ENCODE results near the gene SMPDL3A.
"Not testable (repeated sequence)": the region's sequence is repeated elsewhere in the genome, so short reads cannot be mapped to it uniquely, and the experiment has no call there.

SMPDL3A gene, protein sequence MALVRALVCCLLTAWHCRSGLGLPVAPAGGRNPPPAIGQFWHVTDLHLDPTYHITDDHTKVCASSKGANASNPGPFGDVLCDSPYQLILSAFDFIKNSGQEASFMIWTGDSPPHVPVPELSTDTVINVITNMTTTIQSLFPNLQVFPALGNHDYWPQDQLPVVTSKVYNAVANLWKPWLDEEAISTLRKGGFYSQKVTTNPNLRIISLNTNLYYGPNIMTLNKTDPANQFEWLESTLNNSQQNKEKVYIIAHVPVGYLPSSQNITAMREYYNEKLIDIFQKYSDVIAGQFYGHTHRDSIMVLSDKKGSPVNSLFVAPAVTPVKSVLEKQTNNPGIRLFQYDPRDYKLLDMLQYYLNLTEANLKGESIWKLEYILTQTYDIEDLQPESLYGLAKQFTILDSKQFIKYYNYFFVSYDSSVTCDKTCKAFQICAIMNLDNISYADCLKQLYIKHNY

DNA sequence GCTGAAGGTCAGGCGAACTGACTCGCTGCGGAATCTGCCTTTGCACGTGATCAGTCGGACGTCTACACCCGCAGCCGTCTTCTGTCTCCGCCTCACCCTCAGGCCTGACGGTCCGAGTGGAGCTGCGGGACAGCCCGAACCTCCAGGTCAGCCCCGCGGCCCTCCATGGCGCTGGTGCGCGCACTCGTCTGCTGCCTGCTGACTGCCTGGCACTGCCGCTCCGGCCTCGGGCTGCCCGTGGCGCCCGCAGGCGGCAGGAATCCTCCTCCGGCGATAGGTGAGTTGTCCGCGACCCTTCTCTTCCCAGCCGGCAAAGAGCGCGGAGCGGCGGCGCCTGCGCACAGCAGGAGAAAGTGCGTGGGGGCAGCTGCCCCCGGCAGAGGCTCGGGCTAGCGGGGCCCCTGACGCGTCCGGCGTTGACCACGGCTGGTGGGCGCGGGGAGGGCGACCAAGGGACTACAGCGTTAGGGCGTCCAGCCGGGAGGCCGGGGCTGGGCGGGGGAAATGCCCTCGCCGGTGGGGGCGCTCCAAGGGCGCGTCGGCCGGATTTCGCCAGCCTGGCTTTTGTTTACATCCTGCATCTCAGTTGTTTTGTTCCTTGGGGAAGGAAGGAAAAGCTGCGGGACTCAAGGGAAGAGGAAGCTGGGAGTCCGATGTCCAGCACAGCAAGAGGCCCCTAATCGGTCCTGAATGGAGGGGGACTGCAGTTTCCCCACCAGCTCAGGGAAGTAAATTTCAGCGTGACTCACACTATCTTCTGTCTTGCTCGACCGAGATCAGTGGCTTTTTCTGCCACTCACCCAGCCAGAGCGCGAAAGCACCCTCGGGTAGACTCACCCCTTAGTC is at the start of gene SMPDL3A:
TSS of gene SMPDL3A (plus strand) at position 77 of the 846 bp plus-strand sequence. CDS start at position 166, 89 bp downstream.
- peak; percentile 58 for DNase-seq

DNA sequence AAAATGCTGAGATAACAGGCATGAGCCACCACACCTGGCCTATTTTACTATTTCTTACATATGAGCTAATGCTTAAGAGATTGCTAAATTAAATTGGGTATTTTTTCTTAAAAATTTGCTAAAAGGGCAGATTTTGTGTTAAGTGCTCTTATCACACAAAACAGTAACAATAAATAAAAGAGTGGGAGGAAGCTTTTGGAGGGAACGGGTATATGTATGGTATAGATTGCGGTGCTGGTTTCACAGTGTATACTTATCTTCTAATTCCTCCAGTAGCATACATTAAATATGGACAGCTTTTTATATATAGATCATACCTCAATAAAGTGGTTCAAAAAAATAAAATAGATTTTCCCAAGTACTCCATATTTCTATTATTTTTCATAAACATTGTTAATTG is 49.0 kb upstream of the SMPDL3A start:
- DNase-seq, result no peak

DNA sequence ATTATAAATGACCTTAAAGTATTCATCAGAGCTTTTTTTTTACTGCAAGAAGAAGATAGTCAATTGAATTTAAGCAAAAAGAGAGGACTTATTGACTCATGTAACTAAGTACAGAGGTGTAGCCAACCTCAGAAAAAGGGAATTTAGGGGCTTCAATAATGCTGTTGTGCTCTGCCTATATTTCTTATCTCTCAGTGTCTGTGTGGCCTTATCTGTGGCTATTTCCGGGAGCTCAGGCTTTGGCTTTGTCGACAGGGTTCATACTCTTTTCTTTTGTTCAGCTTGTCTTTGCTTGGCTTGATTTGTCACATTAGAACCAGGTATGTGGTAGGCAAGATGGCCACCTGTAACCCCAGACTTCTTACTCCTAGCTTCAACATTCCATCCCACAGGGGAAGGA is 48.1 kb upstream of the SMPDL3A start:
- no peak for DNase-seq

DNA sequence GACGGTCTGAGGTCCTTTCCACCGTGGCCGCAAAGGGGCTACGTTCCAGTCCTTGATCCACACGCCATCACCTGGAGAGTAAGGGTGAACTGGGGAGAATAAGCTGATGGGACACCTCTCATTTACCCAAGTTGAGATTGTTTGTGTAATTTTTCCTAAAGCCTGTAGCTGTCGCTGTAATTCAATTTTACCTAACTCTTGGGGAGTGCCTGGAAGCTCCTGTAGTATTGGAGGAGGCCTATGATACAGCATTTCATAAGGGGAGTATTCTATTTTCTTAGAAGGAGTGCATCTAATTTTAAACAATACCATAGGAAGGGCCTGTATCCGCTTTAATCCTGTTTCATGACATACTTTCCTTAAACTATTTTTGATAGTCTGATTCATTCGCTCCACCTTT is 44.8 kb upstream of the SMPDL3A start:
- DNase-seq, result peak; percentile 7

DNA sequence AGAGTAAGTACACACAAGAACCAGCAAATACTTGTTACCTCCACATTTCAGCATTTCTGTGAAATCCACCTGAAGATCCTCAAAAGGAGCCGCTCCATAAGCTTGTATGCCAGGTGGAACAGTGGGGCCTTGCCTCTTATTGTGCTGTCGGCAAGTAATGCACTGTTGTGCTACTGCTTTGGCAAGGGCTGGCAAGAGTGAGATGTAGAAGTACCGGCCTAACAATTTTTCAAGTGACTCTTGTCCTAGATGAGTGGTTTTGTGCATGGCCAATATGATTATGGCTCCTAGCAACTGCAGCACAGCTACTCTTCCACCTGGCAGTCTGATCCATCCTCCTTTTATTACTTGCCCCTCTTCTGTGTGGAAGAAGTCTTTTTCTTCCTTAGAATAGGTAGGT is 44.2 kb upstream of the SMPDL3A start:
- not testable (repeated sequence) for DNase-seq

DNA sequence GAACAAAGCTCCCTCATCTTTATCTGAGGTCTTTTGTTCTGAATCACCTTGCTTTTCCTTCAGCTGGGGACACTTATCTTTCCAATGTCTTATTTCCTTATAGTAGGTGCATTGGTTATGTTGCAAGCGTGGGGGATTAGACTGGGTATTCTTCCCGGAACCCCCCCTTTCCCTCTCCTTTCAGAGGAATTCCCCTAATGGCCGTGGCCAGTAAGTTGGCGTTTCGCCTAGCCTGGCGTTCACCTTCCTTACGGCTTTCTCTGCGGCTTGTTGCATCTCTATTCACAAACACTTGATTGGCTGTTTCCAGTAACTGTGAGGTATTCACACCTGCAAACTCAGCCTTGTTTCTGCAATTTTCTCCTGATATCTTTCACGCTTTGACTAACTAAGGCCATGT is 42.4 kb upstream of the SMPDL3A start:
- DNase-seq, result no peak

DNA sequence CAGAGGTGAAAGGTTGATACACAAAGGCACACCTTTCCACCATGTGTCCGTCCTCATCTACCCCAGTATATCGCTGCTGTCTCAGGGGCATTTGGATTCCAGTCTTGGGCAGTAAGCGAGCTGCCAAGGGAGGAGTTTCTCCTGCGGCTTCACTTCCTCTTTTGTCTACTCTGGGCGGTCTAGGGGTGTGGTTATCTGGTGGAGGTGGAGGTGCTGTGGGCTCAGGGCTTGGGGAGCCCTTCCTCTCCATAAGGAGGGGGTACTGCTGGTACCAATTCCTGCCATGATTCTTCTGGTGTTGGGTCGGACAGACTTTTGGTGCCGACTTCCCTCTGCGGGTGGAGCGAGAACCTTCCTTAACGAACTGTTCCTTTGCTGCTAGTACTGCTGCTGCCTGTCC is 41.5 kb upstream of the SMPDL3A start:
- DNase-seq, result no peak

DNA sequence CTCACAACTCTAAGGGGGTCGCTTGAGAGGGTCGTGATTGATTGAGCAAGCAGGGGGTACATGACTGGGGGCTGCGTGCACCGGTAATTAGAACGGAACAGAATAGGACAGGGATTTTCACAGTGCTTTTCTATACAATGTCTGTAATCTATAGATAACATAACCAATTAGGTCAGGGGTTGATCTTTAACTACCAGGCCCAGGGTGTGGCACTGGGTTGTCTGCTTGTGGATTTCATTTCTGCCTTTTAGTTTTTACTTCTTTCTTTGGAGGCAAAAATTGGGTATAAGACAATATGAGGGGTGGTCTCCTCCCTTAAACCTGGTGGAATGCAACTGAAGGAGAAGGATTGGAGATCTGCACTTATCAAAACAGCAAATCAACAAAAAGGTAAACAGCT is 40.1 kb upstream of the SMPDL3A start:
- DNase-seq, result not testable (repeated sequence)

DNA sequence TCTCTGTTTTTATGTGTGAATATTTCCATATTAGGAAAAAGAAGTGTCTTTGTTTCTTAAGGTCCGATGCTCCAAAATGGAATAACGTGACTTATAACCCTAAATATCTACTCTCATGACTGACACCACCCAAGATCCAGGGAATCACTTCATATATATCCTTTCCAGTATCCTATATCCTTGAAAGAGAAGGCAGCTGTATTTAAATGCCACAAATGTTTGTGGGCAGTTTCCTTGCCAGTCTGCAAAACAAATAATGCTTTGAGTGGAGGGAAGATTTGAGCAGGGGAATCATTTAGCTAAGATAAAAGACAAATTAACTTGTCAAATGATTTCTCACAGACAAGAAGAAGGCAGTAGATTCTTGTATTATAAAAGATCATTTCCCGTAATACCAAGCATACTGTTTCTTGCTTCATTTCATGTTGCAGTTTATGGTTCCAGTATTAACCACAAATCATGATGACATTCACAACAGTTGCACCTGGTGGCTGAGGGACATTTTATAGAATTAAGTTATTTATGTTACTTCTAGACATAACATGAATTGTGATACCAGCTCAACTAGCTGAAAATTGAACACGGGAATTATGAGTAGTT is 39.5 kb upstream of the SMPDL3A start:
- no peak for DNase-seq

DNA sequence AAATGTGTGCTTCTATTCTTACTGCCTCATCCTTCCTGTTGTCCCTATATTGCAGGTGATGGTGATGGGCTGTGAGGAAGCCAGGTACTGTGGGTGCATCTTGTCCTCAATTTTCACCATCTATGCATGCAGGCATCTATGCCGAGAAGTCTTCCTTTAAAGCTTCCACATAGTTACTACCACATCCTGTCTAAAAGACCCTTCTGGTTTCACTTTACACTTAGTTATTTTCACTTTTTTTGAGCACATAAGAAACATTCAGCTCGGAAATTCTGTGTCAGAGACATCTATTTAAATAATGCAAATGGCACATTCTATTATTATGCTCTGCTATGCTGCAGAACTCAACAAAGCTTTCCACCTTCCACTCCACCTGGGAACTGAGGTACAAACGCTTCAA is 37.7 kb upstream of the SMPDL3A start:
- no peak for DNase-seq

DNA sequence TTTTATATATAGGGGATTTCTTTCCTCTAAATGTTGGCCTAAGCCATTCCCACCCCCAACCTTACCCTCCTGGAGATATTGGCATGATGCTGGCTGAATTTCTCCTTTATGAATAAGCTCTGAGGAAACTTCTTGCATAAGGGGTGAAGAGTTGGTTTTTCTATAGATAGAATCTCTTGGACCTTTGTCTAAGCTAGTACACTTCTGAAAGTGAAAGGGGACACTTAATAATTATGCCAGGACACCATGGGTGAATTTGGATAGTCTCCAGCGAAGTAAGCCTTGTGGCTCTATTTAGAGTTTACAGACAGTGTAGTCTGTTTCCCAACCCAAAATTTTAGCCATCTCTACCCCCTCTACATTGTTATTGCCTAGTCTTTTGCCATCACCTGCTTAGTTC is 36.6 kb upstream of the SMPDL3A start:
- DNase-seq, result no peak

DNA sequence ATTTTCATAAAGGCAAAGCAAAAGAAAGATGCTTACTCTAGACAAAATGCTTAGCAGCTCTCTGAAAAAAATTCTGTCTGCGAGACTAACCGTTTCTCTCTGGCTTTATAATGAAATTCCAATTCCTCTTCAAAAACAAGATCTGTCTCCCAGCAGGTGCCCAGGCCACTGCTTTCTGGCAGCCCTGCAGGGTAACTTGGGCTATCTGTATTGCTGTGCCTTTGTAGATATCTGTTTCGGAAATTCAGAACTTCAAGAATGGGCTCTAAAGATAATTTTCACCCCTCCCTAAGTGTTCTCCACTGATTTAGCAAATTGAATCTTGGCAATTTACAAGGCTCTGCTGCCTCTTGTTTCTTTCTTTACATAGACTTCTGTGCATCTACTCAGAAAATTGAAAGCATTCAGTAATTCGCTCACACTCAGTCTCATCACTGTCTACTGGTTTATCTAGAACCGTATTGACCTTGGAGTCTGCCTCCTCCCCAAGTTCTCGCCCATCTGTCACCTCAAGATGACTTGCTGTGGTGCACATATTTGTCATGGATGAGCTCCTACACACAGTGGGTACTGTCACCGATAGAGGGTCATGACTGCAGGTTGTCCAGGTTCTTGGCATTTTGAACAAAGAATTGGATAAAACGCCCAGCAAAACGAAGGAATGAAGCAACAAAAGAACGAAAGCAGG is 35.9 kb upstream of the SMPDL3A start:
- DNase-seq, result no peak

DNA sequence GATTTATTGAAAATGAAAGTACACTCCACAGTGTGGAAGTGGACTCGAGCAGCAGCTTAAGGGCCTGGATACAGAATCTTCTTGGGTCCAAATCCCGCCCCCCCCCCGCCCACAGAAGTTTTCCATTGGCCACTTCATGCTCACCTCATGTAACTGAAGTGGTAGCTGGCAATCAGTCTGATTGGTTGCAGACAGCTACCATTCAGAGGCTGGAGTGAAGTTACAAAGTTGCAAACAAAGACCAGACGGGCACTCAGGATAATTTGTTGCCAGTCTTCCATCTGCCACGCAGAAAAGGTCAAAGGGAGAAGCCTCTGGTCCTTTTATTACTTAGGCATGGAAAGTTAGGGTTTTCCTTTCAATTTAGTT is 35.4 kb upstream of the SMPDL3A start:
- DNase-seq, result no peak

DNA sequence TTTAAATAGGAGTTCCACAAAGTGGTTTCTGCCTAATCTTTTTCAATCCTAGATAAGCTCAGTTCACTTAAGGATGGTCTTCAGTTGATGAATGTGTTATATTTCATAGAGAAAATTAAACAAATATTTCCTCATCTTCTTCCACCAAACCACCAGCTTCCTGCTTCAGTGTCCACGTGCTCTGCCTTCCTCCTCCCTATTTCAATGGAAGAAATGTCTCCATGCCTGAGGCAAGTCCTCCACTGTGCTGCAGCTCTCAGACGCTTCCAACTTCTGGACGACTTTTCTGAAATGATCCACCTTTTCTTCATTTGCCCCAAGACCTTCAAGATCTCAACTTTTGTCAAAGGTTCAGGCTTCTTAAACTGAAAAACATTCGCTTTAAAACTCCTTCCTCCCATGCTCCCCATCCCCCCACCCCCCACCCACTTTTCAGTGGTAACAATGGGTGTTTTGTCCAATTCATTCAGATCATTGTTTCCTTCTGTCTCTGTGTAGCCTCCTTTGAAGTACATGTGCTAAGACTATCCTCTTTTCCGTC is 34.8 kb upstream of the SMPDL3A start:
- no peak for DNase-seq

DNA sequence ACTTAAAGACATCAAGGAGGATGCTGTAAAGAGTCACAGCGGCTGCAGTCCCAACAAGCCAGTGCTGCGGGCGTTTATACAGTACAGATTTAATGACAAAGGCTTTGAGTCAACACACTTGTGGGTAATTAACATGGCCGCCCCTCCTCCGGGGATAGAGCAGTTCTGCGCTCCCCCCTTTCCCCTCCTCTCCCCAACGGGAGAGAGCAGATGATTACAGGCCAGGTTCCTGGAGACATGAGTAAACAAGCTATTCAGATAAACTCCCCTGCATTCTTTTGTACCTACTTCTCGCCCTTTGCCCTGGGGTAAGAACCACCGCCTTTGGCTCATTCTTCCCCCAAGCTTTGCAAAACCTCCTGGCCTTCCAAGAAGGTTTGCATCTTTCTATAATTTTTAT is 33.2 kb upstream of the SMPDL3A start:
- DNase-seq, result no peak

DNA sequence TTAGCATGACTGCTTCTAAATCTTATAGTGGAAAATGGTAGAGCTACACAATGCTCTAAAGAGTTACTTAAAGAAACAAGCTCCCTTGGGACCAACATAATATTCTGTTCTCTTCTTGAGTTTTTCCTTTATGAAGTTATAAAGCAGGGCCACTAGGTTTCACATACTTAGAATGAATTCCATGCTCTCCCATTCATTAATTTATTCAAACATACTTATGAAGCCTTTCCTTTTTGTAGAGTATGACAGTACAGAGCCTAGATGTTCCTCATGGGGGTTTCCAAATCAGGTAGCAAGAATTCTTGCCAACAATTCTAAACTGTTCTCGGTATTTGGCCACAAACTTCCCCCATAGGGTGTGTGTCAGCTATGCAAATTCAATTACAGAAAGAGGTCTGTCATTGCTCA is 30.1 kb upstream of the SMPDL3A start:
- no peak for DNase-seq

DNA sequence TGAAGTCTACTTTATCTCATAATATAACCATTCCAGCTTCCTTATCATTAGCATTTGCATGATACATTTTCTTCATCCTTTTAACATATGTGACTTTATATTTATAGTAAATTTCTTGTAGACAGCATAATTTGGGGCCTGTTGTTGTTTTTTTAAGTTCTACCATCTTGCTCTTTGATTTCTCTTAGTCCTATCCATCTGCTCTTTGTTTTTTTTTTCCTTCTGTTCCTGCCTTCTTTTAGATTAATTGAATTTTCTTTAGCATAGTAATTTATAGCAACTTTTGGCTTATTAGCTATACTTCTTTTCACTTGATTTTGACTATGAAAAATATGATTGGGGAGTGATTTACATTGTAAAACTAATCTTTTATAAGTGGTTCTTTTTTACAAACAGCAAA is 28.7 kb upstream of the SMPDL3A start:
- DNase-seq, result no peak

DNA sequence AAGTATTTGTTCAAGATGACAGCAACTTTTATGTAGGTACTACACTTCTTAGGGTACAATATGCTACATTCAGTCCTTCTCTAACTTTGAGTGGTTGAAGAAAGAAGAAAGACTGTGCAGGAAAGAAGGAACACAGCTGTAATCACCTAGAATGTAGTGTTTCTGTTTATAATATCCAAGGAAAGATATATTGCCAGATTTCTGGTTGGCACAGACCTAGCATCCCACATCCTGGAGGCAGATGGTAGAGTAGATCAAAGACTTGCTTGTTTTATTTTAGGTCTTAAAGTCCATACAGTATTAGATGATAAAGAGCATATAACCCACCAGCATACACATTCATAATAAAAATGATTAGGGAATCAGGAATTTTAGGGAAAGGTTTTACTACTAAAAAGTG is 22.8 kb upstream of the SMPDL3A start:
- DNase-seq, result no peak

DNA sequence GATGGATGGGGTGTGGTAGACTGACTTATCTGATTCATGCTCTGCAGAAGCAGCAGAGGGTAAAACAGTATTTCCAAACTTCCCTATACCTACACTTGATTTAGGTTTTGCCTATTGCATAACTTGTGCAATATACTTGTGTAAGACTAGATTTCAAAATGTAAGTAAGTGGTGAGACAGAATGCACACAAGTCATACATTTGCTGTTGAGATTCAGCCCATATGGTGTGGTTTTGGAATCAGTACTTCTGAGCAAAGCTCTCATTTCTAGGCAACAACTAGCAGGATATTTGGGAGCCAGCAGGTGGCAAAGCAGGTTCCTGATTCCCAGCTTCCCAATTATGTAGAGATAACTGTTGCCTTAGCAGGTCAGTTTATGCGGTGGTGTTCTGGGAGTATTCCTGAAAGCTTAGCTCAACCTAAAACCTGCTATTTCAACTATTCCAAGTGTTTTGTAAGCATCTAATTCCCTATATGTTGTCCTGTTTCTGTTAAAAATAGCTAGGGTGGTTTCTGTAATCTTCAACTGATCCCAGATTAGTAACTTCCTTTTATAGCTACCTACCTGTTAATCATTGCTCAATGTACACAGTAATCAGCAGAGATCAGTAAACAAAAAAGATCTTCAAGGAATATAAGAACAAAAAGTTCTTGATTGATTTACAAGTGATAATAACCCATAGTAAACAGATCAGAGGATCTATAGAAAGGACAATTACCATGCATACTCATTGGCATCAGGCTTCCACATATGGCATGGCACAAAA is 18.0 kb upstream of the SMPDL3A start:
- no peak for DNase-seq

DNA sequence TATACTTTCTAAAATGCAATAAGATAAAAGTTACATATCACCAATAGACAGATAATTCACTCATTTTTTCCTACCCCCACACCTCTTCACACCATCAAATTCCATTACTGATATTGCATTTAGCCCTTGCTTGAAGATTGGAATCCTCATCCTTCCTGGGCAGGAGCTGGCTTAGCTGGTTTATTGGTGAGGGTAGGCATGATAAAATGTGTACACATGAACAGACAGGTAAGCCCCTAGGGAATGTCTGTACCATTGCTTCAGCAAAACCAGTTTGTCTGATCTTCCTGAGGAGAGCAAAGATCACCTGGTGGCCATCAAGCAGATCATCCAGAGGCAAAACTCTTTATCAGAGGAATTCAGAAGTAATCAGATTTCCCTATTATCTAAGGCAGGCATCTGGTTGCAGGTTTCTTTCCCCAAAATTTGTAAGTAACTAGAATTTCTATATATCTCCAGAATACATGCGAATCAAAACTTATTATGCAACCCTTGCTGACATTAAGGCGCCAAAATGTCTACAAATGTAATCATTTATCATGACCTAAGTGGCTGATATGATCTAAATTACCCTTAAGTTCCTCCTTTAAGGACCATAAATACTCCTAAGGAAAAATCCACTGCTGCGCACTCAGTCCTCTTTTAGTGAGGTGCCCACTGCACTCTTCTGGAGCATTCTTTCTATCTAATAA is 16.2 kb upstream of the SMPDL3A start:
- no peak for DNase-seq

DNA sequence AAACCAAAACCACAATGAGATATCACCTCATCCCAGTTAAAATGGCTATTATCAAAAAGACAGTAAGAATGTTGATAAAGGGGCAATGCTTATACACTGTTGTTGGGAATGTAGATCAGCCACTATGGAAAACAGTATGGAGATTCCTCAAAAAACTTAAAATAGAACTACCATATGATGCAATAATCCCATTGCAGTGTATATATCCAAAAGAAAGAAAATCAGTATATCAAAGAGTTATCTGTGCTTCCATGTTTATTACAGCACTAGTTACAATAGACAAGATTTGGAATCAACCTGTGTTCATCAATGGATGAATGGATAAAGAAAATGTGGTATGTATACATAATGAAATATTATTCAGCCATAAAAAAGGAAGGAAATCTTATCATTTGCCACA is 13.1 kb upstream of the SMPDL3A start:
- no peak for DNase-seq
